ENCODE measurements around the gene ADM.

Gene ADM

DNA sequence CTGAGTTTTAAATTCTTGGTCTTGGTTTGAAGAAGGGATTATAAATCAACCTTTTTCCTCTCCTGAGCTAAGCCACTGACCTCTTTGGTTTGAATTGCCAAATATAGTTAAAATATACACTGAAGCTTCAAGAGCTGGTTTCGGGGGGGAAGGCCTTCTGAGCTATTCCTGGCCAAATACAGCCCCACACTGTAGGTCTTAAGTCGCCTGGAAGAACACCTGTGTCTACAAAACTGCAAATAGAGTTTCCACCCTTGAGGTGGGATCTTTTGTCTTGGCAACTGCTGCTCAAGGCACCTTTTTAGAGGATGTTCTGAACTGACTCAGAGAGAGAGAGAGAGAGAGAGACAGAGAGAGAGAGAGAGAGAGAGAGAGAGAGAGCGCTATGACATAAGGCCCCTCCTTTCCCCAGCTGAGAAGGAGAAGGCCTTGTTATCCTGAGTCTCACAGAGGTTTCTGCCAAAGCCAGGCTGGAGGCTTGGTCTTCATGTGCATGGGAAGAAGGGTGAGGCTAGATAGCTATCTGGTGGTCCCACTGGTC, 5.5 kb downstream of the ADM start:
- DNase-seq = no peak

DNA sequence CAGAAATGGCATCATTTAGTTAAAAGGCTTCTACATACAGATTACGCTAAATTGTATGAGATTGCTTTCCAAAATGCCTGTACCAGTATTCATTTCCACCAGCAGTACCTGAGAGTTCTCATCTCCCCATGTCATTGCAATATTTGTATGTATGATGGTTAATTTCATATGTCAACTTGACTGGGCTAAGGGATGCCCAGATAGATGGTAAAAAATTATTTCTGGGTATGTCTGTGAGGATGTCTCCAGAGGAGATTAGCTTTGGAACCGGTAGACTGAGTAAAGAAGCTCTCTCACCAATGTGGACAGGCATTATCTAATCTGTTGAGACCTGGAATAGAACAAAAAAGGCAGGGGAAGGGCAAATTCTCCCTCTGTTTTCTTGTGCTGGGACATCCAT, 6.9 kb downstream of the ADM start:
- DNase-seq = no peak

DNA sequence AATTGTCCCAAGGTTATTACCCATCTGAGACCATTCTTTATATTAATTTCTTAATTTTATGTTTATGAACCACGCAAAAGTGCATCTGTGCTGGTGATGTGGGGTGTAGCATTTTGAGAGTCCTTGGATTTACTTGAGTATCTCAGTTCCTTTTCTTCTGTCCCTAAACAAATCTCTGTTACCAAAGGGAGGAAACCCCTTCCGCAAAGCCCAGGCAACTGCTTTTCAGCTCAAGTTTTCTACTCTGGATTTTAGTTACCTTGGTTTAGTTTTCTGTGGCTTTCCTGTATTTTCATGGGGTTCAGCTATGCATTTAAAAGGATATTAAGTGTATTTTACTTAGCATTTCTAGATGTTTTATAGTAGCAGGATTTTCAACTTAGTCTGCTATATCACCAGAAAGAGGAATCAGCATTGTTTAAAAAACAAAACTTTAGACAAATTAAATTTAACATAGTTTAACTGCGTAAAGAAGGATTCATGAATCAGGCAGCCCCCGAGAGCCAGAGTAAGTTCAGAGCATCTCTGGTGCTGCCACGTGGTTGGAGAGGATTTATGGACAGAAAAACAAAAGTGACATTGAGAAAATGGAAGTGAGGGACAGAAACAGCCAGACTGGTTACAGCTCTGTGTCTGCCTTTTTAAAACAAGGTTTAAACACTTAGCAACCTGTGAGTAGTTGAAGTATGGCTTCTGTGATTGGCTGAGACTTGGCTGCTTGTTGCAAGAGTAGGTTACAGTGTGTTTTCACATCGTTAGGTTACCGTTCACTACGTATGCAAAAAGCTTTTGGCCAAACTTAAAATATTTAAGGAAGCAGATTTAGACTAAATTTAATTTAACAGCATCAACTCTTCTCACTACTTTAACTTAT, 9.6 kb downstream of the ADM start:
- DNase-seq = no peak

DNA sequence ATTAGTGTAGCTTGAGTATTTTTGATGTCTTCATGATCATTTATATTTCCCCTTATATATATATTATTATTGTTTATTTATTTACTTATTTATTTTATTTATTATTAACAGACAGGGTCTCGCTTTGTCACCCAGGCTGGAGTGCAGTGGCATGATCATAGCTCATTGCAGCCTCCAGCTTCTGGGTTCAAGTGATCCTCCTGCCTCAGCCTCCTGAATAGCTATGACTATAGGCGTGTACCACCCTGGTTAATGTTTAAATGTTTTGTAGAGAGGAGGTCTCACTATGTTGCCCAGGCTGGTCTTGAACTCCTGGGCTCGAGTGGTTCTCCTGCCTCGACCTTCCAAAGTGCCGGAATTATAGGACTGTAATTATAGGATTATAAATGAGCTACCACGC, 10.2 kb downstream of the ADM start:
- no peak for DNase-seq

DNA sequence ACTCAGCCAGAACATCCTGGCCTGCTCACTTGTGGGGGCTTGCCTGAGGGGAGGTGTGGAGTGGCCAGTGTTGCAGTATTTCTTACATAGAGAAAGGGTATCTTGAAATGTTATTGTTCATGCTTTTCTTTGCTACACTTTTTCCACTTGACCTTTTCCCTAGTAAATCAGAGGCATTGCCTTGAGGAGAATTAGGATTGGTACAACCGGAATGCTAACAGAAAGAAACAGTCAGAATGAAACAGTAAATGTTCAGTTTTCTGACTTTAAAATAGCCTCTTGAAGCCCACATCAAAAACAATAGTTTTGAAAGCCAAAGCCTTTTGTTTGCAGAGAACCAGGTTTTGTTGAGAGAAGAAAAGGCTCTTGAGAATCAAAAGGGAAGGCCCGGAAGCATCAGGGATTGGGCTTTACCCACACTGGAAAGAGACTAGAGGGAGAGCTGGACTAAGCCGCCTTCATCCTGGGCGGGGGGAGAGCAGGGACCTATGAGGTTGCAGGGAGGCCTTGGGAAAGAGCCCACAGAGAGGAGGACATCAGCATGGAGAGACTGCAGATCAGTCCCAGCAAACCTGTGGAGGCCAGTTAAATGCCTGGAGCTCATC, 12.4 kb downstream of the ADM start:
- DNase-seq = no peak

DNA sequence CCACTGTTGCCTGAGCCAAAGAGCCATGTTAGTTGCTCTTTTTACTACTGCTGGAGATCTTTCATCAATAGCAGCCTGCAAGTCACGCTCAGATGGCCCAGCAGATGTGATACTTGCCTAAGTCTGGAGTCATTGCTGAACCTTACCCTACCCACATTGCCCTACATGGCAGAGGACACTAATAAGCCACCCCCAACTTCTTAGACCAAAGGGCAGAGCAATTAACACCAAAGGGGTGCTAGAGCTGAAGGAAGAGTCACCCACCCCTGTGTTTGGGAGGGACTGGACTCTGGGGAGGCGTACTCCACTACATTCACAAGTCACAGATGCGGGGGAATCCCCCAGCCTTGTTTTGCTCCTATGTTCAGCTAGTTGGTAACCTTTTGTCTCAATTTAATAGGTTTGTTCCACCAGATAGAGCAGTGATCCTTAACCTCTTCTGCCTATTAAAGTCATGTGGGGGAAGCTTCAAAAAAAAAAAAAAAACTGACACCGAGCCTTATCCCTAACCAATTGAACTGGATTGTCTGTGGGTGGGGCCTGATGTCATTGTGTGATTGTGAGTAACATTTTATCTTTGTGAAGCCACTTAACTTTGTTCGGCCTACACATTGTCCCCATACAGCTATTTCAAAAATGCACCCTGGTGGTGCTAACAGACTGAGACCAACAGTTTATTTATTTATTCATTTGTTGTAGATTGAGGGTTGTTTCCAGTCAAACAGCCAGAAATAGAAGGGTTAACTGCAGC, 13.1 kb downstream of the ADM start:
- DNase-seq = no peak

DNA sequence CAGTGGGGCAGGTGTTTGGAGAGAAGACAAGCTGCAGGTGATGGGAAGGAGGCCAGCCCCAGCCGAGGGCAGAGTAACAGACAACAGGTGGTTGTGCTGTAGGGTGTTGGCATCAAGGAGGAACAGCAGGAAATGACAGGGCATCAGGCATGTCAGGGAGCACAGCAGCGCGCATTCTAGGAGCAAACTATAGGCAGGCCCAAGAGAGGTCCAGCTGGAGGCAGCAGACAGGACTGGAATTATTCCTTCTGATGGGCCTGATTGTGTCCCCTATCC, 13.6 kb downstream of the ADM start:
- no peak for DNase-seq

DNA sequence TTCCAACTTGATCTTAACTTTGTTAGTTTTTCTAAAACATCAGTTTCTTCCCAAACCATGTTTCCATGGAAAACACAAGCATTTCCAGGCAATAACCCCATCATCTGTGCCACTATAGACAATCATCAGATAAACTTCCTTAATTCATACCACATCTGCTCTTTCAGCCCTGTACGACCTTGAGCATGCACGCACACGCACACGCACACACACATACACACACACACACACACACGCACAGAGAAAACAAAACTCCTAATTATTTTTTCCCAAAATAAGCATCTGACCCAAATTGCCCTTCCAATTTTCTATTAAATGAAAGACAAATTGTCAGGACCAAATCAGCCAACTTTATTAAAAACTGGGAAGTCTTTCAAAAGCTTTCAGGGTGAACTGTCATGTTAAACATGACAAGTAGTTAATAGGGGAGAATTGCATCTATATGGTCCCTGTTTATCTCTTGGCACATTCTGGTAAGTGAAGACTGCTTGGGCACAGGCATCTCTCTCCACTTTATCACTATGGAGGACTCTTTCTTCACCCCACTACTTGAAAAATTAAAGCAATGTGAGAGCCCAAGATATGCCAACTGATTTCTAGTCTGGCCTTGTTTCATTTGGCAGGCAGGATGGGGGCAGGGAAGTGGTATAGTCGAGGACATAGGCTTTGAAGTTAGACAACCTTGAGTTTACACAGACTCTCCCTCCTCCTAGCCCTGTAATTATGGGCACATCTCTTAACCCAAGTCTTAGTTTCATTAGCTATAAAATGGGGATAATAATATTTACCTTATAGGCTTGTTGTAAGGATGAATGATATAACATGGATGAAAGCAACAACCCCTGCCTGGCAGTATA, 15.1 kb downstream of the ADM start:
- no peak for DNase-seq

DNA sequence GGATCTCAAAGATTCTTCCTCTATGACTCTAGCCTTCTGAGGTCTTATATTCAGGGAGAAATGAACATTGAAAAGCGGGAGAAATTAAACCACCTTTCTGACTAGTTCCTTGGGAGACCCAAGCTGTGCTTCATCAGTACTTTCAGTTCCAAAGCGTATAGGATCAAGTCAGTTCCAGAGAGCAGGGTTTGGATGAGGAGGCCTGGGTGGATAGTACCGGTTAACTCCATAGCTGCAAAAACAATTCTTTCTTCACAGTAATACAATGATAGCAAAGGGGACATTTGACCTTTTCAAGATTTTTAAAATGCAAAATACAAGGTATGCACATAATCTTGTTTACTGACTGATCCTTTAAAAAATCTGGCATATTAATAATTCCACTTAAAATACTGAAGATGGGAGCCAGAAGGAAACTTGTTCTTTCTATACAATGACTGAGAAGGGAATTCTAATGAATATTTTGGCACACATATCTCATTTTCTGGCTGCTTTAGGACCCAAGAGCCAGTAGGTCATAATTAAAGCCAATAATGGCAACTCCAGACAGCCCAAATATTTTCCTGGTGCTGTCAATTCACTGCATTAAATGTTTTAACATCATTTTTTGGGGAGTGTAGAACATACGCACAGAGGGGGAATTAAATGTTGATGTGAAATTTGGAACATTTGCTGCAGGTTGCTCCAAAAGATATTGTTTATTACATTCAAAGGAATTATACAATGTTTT, 16.0 kb downstream of the ADM start:
- no peak for DNase-seq

DNA sequence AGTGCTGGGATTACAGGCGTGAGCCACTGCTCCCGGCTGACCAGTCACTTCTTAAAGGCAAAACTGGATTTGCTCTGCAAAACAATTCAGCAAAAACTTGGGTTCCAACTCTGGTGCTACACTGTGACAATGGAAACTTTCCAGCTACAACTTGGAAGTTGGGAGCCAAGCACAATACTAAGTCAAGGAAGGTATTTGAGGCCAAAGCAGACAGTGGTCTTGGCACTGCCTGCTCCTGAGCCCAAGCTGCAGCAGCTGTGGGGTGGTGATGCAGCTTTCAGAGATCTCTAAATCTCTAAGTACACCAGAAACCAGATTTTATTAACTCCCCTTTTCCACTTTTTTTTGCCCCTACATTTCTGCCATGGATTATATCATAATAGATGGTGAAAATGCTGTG, 17.5 kb downstream of the ADM start:
- DNase-seq = no peak

DNA sequence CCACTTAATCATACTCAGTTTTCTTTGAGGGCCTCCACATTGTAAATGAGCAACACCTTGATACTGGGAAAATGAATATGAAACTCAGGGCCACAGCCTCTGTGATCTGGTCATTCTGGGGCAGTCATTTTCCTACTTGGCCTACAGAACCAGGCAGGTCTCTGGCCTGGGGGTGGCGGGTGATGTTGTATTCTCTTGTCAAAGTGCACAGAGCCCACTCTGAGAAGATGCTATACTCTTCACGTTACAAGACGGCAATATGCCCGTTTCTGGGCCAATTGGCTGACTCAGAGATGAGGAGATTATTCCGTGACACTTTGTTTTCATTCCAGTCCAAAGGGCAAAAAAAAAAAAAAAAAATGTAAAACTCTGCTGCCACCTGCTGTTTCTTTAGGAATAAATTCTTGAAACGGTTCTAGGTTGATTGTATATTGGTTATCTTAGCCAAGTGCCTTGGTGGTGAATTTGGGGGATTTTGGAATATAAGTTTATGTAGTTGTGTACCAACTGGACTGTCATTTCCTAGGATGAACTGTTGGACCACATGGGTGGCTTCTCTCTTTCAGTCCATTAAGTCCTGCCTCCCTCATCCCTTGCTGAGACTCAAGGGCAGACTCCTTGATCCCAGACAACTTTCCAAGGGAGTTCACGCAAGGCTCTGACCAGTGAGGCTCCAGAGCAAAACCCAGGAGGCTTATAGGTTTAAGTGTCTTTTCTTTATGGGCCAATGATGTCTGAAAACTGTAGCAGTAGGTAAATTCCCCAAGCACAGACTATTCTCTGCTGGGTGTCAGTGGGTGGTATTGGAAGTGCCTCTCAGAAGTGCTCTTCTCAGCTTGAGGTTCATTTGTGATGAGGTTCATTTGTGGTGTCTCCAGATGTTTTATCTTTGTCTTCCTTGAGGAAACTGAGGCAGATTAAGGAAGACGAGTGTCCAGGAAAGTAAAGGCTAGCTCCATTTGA, 18.2 kb downstream of the ADM start:
- peak; percentile 58 for DNase-seq

DNA sequence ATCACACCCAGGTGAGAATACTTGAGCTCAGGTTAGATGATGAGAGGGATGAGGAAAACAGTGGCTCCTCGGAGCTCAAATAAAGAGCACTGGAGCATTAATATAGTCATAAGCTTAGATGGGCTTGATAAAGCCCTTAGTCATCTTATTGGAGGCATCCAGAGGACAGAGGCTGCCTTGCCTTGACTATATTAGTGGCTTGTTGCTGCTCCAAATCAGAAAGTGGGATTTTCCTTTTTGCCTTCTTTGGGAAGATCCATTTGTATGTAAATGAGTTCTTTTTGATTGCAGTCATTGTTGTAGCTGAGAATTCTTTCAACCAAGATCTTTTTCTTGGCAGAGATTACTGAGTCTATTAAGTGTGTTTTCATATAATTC, 18.9 kb downstream of the ADM start:
- no peak for DNase-seq

DNA sequence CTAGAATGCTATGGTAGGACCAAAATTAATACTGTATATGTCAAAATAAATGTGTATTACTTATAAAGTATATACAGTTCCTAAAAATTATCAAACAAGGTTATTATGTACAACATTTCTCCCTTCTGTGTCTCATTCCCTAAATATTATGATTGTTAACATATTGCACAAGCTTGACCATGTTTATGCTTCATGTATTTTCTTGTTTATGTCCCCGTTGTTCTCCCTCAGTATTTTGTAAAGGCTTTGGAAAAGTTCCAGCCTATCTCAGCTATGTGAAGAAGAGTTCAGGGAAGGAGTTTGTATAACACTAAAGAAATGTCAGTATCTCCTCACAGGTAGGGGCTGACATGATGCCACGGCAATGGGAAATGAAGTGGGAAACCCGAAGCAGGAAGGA, 19.6 kb downstream of the ADM start:
- no peak for DNase-seq

DNA sequence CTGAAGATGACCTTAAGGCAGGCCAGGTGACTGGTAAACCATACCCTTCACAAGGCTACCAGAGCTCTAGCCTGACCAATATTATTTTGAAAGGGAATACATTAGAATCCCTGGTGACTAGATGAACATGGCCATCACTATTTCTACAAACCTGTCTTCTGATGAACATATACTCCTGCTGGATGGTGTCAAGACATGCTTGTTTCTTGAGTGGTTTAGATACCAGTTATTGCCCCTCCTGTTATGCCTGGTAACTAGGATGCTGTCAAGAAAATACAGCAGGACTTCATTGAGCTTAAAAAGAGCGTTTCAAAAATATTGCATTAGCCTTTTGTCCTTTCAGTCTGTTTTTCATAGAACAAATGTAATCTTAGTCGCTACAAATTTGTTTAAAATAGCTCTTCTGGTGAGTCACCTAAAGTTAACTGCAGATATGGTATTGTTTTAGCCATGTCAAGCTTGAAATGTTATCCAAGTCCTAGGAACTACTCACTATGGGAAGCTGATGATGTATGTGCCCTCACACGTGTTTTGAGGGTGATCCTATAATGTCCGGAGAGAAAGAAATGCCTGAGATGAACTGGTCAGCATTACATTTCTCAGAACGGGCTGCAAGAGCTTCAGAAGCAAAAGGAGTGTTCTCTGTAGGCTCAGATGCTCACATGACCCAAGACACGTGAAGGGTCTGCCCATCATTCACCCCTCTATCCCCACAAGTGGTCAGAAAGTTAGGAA, 20.6 kb downstream of the ADM start:
- DNase-seq = no peak

DNA sequence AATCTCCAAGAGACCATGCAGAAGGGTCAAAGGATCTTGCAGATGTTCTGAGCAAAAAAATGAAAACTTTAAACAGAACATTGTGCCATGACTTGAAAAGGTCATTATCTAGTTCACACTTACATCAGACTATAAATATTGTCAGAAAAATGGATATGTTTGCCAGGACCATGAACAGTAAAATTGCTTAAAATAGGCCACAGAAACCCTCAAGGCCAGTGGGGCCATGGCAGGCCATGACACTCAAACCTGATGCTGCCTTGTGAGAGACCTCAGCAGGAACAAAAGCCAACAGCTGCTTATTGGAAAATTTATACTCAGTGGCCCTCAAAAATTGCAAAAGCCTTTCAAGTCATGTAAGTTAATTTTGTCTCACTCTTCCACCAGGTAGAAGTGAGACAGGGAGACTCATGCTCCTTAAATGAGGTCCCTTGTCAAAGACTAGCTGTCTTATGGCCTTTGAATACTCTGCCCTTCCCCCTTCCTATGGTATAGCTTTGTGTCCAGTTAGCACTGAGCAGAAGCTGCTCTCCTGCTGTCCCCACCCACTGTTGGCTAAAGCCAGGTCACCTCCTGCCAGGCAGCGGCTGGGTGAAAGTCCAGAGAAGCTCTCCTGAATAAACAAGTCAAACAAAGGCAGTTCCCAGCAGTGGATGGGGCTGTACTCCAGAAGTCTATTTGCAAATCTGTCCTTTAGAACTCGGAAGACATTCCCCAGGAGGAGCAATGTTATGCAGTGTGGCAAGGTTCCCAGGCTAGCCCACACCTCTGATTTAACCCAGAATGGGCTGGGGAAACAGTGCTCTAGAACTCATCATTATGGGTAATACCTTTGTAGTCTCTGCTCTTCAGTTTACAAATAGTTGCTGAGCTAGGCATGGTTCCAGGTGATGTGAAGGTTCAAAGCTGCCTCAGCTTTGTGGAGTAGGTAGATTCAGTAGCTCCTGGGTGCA, 21.4 kb downstream of the ADM start:
- no peak for DNase-seq

DNA sequence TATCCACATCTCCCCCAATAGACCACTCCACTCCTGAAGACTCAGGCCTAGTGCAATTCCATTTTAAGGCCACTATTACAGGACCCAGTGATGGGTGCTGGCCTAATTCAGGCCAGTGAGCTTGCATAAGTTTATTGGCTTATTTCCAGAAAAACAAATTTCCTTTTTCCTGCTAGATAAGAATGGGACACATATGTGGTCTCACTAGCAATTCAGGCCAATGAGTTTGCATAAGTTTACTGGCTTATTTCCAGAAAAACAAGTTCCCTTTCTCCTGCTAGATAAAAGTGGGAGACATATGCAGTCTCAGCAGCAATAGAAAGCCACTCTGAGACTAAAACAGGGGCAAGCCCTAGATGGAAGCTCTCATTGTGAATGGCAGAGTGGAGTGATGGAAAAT, 22.4 kb downstream of the ADM start:
- no peak for DNase-seq

DNA sequence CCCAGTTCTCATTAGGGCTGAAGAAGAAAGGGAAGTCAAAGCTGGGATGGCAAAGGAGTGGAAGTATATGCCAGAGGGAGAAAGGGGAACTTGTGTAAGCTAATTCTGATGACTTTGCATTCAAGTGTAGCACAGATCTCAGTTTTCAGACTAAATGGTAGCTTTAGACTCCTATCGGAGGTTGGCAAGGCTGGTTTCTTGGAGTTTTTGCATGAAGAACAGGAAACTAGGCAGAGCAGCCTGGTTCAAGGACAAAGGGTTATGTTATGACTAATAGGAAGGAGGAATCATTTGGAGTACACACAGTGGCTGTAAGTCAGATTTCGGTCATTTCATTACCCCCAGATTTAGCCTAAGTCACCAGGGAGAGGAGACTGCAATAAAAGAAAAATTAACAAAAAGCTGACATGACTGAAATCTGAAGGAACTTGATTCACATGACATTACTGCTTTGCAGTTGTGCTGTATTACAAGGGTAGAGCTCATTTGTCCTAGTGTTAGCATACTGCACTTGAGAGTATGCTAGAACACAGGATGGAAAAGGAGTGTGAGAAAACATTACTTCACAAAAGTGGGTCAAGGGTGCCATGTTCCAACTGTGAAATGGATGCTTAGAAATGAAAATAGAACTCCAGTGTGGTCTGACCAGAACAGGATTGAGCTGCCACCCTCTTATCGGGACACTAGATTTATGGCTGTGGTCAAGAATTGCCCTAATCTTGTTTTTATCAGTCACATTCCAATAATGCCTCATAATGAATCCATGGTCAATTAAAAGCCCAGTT, 23.6 kb downstream of the ADM start:
- no peak for DNase-seq

DNA sequence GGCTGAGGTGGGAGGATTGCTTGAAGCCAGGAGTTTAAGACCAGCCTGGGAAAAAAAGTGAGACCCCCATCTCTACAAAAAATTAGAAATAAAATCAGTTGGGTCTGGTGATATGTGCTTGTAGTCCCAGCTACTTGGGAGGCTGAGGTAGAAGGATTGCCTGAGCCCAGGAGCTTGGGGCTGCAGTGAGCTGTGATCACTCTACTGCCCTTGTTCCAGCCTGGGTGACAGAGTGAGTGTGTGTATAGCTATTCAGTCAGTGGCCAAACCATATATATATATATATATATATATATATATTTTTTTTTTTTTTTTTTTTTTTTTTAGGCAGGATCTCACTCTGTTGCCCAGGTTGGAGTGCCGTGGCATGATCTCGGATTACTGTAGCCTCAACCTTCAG, 24.5 kb downstream of the ADM start:
- no peak for DNase-seq

Data from activated T-cell treated with anti-CD3 and anti-CD28 coated beads for 4 hours (primary cell).